Germinal center (tissue), 1 donor: ENCODE measurements around the gene MTMR3.

Experiments used
- DNase-seq: peaks from one replicate; pipeline ENCODE4 v3.0.0; 2012; ENCODE audit warnings: mixed read lengths, low spot score

Gene MTMR3

DNA sequence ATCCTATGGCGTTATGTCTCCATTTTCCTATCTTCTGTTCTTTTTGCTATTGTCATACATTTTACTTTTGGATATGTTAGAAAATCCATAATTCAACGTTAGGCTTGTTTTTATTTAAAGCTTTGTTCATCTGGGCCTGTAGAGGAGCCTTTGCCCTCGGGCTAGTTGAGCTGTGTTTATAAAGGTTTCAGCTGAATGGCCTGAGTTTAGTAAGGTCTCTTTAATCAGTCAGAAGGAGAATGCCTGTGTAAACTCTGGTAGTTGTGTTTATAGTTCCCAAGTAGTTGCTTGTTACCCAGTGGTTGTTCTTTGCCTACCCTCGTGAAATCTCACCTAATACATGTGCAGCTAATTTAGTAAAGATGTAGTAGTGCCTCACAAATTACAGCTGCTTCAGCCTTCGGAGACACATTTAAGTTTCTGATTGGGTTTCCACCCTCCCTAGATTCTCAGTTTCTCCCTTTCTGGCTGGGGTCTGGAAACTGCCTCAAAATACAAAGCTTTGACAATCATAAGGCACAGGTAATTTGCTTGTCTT lies 33.1 kb downstream of the MTMR3 start:
- DNase-seq = no peak

- DNase-seq = no peak
Observed at GRCh38 chr22:29917052-29917902, 34.3 kb downstream of the MTMR3 start.

- no peak for DNase-seq
Observed at GRCh38 chr22:29925402-29925801, 42.4 kb downstream of the MTMR3 start.

DNA sequence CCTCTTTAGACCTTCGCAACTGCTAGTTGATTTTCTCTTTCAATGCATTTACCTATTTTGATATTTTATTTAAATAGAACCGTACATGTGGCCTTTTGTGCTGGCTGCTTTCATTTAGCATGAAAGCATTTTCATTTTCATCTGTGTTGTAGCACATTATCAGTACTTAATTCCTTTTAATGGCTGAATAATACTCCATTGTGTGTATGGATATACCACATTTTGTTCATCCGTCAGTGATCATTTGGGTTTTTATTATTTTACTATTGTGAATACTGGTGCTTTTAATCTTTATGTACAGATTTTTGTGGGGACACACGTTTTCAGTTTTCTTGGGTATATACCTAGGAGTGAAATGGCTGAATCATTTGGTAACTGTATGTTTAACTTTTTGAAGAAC lies 43.1 kb downstream of the MTMR3 start:
- no peak for DNase-seq

- no peak for DNase-seq
Observed at GRCh38 chr22:29932136-29932535, 49.2 kb downstream of the MTMR3 start.

DNA sequence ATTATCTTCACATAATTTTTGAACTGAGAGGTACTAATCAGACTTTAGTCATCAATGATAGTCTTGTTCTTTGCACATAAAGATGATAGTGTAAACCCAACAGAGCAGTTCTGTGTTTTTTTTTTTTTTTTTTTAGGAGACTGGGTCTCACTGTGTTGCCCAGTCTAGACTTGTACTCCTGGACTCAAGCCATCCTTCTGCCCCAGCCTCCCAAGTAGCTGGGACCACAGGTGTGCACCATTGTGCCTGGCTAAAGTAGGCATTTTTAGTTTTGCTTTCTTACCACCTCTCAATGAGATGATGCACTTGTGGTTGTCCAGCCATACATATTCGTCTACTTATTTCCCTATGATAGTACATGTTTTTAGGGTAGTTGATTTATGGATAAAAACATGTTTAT lies 50.6 kb downstream of the MTMR3 start:
- DNase-seq = no peak

- no peak for DNase-seq
Observed at GRCh38 chr22:29934596-29934995, 51.6 kb downstream of the MTMR3 start.

- DNase-seq = no peak
Observed at GRCh38 chr22:29936186-29936585, 53.2 kb downstream of the MTMR3 start.

DNA sequence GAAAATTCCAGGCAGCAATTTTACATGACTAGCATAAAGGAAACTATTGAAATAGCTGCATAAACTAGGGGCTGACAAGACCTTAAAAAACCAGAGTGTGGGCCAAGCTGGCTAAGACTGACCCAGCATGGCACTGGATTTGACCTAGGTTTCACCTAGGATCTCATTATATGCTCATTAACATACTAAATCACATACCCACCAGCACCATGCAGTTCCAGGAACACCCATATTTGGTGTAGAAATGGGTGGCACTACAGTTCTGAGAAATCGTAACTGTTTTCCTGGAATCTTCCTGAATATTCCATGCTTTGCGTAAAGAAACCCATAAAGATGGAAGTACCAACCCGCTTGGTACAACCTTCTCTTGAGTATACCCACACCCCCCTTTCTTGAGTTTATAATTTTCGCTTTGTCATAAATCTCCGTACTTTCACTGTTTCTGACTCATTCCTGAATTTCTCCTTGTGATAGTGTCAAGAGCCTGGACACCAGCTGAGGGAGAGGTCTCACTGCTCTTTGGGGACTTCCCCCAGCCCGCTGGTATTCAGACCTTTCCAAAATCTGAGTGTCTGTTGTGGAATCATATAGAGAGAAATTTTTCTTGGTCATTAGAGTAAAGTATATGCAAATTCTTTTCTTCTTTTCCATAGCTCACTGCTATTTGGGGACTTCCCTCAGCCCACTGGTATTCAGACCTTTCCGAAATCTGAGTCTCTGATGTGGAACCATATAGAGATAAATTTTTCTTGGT lies 55.1 kb downstream of the MTMR3 start:
- DNase-seq = peak; percentile 10

DNA sequence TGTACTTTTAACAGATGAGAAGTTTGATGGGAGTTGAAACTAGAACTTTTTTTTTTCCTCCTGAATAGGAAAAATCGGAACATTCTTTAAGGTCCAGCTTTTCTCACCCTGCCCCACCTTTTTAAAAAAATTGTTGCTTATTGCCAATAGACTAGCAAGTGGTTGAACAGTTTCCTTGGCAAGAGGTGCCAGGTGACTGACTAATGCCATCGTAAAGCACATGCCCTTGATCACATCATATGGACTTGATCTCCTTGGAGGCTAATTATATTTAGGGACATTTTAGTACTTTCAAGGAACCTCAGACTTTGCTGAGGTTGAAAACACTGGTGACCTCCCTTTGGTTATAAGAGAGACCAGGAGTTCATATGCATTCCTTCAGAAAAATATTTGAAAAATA lies 57.6 kb downstream of the MTMR3 start:
- DNase-seq = no peak

DNA sequence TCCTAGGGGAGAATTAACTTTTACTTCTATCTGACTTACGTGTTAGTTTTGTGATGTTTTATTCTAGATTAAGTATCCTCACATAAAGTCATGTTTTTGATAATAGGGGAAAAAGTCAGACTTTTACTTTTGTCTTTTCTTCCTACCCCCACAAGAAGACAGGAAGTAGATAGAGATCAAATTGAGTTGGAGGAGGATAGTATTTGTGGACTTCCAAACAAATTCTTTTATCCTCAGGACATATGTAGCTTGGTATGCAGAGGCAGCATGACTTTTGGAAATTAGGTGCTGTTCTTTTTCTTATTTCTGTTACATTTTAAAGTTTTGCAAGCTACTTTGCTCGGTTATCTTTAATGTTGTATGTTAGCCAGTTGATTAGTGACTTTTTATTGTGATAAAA lies 61.4 kb downstream of the MTMR3 start:
- DNase-seq = no peak

DNA sequence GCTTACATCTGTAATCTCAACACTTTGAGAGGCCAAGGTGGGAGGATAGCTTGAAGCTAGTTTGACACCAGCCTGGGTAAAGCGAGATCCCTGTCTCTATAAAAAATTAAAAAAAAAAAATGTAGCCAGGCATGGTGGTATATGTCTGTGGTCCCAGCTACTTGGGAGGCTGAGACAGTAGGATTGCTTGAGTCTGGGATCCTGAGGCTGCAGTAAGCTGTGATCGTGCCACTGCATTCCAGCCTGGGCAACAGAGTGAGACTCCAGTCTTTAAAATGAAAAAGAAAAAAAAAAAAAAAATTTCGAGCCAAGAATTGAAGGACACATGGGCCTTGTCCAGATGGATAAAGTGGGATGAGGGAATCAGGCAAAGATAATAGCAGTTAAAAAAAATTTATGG lies 62.5 kb downstream of the MTMR3 start:
- DNase-seq = no peak

DNA sequence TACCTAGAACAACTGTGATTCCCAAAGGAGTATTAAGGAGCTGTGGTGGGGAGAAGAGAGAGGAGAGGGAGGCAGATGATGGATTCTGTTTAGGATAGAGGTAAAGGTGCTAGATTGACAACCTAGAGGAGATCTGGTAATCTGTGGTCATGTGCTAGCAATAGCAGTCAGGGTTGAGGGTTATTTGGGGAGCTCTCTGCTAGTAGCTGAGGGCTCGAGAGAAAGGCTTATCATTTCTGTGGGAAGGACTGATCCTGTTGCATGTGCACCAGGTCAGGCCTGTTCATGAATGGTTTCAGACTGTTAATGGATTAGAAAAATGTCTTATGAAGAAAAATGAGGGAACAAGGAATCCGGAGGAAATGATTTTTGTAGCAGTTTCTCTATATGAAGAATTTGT lies 63.2 kb downstream of the MTMR3 start:
- DNase-seq = no peak

- DNase-seq = no peak
Observed at GRCh38 chr22:29947410-29948384, 64.7 kb downstream of the MTMR3 start.

- DNase-seq = no peak
Observed at GRCh38 chr22:29948385-29948769, 65.4 kb downstream of the MTMR3 start.

- no peak for DNase-seq
Observed at GRCh38 chr22:29949872-29950271, 66.9 kb downstream of the MTMR3 start.

DNA sequence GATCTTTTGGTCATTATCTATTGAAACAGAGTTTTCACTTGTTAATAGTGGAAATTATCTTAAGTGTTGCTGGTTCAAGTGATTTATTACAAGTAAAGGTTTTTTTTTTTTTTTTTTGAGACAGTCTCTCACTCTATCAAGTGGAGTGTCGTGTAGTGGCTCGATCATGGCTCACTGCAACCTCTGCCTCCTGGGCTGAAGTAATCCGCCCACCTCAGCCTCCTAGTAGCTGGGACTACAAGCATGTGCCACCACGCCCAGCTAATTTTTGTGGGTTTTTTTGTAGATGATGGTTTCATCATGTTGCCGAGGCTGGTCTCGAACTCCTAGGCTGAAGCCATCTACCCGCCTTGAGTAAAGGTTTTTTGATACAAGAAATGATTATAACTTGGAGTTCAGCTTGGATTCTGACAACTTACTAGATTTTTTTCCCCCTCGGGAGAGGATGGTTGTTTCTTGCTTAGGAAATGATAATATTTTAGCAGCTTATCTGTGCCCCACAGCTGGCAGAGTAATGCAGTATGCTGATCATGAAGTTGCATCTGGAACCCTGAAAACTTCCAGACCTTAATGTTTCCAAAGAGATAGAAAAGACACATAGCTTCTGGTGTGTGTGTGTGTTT lies 68.9 kb downstream of the MTMR3 start:
- no peak for DNase-seq

DNA sequence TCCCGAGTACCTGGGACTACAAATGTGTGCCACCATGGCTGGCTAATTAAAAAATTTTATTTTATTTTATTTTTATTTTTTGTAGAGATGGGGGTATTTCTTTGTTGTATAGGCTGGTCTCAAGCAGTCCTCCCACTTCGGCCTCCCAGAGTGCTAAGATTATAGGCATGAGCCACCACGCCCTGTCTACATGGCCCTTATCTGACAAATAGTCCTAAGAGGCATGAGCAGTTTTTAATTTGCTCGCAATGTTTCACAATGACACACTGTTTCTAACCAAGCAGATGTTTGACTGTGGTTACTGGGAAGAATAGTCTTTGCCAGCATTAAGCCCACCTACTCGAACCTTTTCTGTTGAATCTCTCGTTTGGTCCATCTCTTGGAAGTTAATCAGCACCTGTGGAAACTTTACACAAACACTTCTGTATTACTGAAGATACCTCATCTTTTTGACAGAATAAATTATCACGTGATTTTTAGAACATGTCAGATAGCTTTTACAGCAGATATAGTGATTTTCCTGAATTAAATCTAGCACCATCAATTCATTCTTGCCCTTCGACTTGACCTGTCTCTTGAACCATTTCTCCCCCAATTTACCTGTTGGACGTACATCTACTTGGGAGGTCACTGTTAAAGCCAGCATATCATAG lies 71.4 kb downstream of the MTMR3 start:
- DNase-seq = no peak

- DNase-seq = no peak
Observed at GRCh38 chr22:29956680-29957079, 73.7 kb downstream of the MTMR3 start.

DNA sequence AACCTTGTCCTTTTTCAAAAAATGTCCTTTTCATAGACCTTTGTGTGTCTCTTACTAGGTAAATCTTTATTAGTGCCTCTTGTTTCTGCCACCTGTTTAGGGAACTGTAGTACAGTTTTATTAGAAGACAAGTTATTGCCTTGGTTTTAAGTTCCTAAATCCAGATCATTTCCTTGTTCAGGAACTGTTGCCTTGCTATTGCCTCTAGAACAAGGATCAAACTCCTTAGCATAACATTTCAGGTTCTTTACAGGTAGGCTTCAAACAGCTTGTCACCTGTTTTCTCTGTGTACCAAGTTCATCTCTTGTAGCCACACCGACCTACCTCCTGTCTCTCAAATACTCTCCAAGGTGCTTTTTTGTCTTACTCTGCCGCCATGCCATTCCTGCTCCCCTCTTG lies 75.2 kb downstream of the MTMR3 start:
- no peak for DNase-seq

DNA sequence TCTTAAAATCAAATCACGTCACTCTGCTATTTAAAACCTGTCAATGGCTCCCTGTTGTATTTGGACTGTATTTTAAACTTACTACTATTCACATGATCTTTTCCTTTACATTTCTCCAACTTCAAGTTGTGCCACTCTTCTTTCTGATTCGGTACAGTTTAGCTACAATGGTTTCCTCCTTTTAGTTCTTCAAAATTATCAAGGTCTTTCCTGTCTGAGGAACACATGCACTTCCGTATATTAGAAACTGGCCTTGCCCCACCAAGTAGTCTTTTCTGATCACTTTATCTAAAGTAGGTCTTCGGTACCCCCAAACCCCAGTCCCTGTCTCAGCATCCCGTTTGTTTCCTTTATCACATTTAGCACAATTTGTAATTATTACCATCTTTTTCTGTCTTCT lies 81.8 kb downstream of the MTMR3 start:
- DNase-seq = no peak
